Skin epidermis (tissue), 12 donors: Measurements from ENCODE around the gene GLIS1.
A peak's percentile ranks its signal among the peaks of the same experiment; 100 is the strongest.

Experiments
- H3K27ac ChIP-seq, 21 experiments: fragments of 200-600 bp; sonication (generic) in 11 of 21; one replicate each; pipeline ENCODE4 v1.5.0; 2020; ENCODE audit warnings: mild to moderate bottlenecking in 3 of 21, inconsistent platforms in 2 of 21, moderate library complexity in 2 of 21
- H3K4me3 ChIP-seq, 7 experiments: fragments of 200-600 bp; sonication (generic) in 2 of 7; one replicate each; pipeline ENCODE4 v1.5.0; 2020; ENCODE audit warnings: inconsistent platforms in 2 of 7, mild to moderate bottlenecking in 2 of 7, moderate library complexity in 1 of 7

Gene GLIS1

DNA sequence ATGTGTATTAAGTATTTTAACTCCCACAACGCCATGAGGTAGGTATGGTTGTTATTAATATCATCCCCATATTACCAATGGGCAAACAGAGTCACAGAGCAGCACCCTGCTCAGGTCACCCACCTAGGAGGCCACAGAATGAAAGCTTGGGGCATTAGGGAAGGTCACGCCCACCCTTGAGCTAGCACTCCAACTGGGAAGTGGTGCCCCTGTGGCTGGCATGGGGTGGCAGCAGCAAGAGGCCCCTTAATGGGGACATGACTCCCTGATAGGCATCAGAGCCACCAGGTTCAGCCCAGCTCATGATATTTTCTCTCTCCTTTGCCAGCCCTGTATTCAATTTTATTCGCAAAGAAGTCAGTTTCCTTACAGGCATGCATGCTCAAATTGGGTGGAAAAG lies 189.2 kb downstream of the GLIS1 start:
- Histone ChIP-seq H3K4me3 (no peak overlapping the region), H3K27ac (peak overlapping the region in 1 of 21 experiments; percentile 10)

DNA sequence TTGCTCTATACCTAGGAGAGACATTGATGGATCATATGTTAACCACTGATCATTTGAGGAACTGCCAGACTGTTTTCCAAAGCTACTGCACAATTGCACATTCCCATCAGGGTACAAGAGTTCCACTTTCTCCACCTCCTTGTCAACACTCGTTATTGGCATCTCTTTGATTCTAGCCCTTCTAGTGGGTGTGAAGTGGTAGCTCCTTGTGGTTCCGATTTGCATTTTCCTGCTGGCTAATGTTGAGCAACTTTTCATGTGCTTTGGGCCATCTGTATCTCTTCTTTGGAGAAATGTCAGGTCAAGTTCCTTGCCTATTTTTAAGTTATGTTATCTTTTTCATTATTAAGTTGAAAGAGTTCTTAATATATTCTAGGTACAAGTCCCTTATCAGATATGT lies 189.7 kb downstream of the GLIS1 start:
- H3K27ac ChIP-seq = no peak overlapping the region

DNA sequence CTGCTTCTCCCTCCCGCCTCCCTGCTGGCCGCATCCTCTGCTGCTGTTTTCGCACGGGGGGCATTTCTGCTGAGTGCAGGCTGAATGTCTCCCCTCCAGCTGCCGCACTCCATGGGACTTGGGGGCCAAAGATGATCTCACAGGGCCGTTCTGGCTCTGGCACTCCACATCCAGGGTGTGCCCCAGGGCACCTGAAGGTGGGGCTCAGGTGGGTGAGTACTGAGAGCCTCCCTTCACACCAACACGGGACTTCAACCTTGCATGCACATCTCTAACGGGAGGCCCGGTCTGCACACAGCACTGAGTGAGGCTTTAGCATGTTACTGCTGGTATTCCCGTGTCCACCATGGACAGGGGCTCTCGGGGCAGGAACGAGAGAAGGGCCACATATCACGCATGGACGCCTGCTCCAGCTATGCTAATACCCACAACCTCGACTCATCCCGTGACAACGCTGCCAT lies 190.9 kb downstream of the GLIS1 start:
- Histone ChIP-seq H3K27ac (no peak overlapping the region), H3K4me3 (no peak overlapping the region)

More for the DNA sequence above, 189.7 kb downstream of the GLIS1 start:
- H3K4me3 ChIP-seq = no peak overlapping the region

DNA sequence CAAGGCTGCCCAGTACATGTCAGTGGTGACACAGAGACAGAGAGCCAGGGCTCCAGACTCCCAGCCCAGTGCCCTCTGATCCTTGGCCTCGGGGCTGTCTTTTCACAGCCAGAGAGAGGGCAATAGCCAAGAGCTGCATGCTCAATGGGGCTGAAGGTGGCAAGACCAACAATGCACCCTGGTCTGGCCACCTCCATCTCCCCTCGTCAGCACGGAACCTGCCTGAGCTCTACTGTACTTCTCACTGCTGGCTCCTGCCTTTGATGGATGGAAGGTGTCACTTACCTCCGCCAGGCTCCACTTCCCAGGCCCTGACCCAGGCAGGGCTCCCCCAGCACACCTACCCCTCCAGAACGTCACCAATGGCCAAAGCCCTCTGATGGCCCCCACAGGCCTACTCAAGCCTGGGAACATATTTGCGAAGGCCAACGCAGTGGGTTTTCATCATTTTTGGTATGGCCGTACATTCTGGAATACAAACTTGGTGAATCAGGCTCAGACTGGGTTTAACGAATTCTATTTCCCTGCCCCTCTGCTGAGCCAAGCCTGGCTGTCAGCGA lies 191.7 kb downstream of the GLIS1 start:
- no peak overlapping the region for H3K4me3 ChIP-seq

DNA sequence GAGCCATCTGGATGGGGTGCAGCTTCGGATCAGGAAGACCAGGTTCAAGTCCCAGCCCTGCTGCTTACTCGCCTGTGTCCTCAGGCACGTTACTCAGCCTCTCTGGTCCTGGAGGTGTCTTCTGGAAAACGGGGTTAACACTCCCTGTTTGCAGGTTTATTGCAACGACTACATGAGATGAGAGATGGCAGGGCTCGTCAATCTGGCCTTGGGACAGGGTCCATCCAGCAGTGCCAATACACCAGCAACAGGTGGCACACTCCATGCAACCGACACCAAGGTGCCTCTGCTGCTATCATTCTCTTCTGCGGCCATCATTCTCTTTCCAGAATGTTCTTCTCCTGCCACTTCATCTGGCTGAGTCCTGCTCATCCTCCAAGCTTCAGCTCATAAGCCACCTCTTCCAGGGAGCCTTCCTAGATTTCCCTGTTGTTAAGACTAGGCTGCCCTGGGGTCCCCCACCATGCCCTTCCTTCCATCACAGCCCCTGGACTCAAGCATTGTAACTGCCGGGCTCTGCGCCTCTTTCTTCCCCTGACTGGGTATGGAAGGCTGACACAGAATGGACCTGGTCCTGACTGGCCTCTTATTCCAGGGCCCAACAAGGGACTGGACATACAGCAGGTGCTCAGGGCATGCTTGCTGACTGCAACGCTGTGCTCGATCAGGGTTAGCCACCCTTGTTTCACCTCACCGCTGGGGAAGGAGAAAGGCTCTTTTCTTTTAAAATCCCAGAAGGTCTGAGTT lies 192.4 kb downstream of the GLIS1 start:
- no peak overlapping the region for H3K27ac ChIP-seq
- no peak overlapping the region for H3K4me3 ChIP-seq

More for the DNA sequence above, 191.7 kb downstream of the GLIS1 start:
- H3K27ac ChIP-seq = no peak overlapping the region

DNA sequence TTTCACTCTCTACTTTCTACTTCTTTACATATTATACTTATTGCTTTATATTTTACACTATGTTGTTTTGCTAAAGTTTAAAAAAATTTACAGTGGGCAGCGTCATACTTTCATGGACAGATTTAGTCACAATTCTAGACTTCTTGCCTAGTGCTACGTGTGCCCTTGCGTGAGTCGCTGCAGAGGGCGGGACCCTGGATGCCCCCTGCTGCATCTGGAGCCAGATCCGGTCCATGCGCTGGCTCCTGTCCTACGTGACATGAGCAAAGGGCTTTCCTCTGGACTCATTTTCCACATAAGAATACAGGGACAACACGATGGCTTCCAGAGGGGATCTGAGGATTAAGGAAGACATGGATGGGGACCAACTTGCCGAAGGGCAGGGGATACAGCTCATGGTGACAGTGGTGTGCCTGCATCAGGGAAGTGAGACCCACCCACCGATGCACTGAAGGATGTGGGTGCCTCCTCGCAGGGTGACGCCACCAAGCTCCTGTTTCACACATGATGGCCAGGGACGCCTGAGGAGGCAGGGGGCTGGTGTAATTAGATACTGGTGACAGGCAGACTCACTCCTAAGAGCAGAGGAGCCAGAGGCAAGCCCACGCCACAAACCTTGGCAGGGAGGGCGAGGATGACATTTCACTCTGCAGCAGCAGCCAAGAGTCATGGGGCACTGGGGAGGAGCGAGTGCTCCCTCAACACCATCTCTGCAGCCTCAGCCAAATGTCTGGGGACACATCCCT lies 193.1 kb downstream of the GLIS1 start:
- Histone ChIP-seq H3K27ac (no peak overlapping the region), H3K4me3 (no peak overlapping the region)

DNA sequence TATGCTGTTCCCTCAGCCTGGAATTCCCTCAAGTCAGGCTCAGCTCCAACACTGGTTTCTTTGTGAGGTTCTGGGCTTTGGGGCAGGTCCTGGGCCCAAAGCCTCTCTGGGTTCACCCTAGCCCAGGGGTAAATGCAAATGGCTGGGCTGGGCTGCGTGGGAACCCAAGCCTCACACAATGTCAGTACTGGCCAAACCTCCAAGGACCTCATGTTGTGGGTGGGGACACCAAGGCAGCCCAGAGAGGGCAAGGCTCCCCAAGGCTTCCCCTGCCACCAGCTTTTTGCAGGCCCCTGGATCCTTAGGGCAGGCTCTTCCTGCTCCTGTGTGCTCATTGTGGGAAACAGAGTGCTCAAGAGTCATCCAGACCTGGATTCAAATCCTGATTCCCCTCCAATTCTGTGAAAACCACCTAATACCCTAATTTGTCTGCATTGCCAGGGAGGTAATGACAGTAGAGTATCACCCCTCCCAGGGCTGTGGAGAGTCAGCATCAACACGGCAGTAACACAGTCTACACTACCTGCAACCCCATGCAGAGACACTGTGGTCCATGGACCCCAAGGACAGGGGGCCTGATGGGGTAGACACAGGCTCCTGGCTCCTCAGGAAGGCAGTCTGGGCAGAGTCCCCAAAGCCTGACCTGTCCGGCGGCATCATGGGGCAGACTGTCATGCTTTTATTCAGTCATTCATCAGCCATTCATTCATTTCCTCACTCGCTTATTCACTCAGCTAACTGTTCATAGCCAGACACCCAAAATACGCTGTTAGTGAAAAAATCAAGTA lies 194.0 kb downstream of the GLIS1 start:
- no peak overlapping the region for H3K4me3 ChIP-seq
- peak overlapping the region in 2 of 21 experiments; percentile 55 to 56 for H3K27ac ChIP-seq

DNA sequence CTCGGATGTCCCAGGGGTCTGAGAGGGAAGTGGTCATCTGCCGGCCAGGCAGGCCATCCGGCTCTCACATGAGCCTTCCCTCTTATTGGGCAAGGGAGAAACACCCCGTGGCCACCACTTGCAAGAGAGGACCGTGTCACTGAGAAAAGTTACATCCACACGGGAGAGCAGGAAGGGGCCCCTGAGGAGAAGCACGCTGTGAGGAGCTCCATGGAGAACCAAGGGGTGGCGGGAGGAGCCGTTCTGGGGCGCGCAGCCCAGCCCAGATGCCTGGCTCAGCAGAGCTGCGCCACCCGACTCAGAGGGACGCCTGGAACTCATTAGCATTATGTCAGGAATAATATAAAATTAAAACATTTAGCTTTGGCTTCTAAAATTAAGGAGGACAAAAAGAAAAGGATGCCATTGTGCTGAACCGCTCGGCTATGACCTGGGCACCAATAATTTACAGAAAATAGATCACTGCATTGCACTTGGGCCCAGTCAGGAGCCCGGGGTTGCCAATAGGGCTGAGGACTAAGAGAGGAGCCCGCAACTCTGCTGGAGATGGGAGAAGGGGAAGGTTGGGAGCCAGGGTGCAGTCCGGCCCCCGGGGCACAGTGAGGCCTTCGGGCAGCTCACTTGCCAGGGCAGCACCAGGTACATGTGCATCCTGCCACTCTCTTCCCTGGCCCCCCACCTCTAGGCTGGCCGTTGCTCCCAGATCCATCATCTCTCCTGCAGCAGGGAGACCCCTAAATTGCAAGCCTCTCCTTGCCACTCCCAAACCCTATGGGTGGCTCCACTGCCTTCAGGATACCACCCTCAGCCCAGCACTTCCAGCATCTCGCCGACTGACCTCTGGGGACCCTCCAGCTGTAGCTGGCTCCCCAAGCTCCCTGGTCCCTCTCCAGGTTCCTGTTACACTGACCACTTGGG lies 194.9 kb downstream of the GLIS1 start:
- Histone ChIP-seq H3K4me3 (no peak overlapping the region), H3K27ac (peak overlapping the region in 8 of 21 experiments; percentile 10 to 67 (median 50))

DNA sequence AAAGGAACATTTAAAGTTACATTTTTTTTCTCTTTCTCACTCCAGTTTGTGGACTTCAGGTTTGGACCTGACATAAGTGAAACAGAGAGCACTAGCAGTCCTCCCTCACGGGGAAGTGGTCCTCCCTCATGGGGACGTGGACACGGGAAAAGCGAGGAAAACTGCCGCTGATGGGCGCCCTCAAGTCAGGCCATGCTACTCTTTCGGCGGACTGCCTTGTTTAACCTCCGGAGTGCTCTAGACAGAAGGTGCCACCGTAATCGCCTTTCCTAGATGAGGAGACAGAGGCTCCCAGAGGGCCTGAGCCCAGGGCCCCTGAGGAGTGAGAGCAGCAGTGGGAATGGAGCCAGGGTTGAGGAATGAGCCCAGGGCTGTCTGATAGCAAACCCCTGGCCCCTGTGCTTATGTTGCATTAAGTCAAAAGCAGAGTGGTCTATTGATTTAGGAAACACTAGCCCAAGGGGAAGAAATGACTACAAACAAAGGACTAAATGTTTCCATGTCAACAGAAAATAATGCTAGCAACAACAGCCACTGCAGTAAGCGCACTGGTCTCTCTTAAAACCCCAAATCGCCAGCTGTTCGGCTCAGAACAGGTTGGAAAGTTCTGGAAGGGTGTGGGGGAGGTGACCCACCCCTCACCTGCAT lies 195.7 kb downstream of the GLIS1 start:
- Histone ChIP-seq H3K4me3 (no peak overlapping the region), H3K27ac (peak overlapping the region in 8 of 21 experiments; percentile 16 to 67 (median 39))

DNA sequence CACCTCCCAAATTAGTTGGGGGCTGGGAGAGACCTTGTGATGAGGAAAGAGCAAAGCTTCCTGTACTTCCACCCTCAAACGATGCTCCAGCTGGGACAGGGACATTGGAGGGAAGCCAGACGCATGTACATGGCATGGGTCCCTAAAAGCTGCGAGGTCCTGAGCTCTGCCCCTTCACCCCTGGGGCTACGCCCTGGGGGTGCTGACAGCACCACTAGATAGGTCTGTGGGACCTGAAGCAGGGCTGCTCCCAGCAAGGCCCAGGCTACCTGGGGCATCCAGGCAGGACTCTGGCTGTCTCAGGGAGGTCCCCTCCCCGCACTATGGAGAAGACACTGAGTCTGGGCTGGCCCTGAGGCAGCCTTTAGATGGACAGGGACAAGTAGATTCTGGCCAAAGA lies 196.4 kb downstream of the GLIS1 start:
- Histone ChIP-seq H3K4me3 (no peak overlapping the region), H3K27ac (peak overlapping the region in 8 of 21 experiments; percentile 13 to 76 (median 43))

DNA sequence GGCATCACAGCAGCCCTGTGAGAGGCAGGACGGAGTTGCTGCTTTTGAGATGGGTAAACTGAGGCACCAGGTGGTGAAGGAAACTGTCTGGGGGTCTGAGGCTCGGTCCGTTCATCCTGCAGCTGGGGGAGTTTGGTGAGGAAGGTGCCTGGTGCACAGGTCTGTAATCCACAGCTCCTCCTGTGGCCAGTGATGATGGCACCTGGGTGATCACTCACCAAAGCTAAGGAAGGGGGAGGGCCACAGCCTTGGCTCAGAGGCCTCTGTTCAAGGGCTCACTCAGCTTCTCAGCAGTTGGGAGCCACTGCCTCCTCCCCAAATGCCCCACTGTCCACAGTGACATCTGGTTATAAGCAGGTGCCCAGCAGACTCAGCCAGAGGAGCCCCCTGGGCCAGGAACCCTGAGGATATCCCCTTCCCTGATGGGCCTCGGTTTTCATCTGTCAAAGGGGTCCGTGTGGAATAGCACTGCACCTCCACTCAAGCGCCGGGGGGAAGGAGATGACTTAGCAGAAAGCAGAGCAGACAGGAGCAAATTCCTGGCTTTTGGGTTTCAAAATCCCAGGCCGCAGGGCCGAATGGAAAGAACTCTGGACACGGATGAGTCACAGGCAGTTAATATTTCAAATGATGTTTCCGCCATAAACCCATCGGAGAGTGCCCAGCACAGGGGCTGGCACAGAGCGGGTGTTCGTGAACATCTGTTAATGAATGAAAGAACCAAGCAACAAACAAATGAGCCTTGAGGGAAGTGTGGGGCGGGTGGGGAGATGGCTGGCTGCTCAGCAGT lies 197.0 kb downstream of the GLIS1 start:
- Histone ChIP-seq H3K4me3 (no peak overlapping the region), H3K27ac (peak overlapping the region in 12 of 21 experiments; percentile 13 to 76 (median 54))

DNA sequence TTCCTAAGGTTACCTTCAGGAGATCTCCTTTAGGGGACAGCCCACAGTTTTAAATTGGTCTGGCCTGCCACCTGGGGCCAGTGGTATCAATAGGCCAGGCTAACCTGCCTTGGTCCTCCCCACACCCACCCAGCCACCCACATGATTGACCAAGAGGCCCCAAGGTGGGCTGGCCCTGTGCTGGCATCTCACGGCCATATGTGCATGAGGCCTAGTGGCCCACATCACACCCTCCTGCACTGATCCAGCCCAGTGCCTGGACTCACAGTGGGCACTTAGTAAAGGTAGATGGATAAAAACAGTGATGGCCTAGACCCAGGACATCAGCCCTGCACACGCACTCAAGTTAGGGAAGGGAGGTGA lies 197.7 kb downstream of the GLIS1 start:
- peak overlapping the region in 3 of 21 experiments; percentile 52 to 57 (median 55) for H3K27ac ChIP-seq

DNA sequence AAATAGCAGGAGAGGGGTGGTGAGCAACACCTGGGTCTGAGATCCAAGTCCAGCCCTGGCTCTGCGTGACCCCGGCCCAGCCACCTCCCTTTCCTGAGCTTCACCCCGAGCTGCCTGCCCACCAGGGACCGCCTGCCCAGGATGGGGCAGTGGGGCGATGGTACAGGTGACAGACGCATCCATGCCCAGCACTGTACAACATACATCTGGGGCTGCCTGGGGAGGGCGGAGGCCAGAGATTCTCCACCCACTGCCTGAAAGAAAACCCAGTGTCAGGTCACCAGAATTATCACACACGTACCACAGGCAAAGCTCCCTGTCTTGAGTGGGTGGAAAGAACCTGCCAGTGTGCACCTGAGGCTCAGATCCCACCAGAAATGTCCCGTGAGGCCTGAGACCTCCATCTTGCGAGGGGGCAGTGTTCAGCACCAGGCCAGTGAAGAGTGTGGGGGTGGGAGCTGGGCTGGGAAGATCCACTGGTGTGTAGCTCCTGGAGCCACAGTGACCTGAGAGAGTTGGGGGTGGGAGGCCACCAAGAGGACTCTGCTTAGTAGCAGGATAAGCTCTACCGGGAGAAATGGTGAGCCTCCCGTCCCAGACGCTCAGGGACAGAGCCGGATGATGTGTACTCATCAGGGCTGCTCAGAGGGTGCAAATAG lies 198.2 kb downstream of the GLIS1 start:
- Histone ChIP-seq H3K27ac (peak overlapping the region in 1 of 21 experiments; percentile 57), H3K4me3 (no peak overlapping the region)

More for the DNA sequence above, 197.7 kb downstream of the GLIS1 start:
- no peak overlapping the region for H3K4me3 ChIP-seq

DNA sequence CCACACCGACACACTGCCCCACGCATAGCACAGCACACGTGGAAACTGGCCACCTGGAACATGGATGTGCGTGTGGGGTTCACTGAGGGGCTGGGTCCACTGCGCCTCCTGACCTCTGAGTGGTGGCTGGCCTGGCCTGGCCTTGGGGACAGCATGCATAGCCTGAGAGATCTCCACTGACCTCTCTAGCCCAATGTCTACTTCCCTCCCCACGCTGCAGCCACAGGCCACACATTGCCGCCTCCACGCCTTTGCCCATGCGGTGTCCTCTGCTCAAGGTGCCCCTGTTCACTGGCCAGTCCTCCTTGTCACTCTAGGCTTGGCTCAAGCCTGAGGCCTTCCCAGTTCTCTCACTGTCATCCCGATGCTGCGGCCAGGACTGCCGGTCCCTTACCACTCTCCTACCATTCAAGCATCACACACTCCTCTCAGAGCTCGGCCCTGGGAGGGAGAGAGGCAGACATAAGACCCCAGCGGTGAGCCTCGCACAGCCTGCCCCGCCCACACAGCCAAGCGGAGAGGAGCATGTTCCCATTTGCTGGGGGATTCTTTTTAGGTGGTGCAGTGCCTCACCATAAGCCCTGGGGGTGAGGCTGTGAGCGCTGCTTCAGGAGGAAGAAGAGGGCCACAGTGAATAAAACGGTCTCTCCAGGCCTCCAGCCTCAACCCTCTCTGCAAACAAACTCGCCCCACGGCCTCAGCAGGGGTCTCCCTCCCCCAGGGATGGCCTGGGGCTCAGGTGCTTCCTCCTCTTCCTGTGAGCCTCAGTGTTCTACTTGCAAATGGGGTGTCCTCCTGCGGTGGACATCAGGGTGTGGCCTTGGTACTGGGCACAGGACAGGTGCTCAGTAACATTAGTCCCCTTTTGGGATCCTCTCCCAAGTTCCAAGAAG lies 199.0 kb downstream of the GLIS1 start:
- no peak overlapping the region for H3K27ac ChIP-seq

DNA sequence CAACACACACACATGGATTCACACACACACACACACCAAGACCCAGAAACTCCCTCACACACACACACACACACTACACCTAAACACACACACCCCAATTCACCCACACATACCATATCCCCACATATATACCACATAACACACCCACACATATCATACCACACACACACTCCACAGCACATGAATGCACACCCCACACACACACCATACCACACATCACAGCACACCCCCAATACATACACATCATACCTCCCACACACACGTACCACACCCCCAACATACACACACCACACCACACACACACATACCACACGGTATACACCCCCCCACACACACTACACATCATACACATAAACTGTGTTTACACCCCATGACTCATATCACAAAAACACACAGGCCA lies 199.7 kb downstream of the GLIS1 start:
- no peak overlapping the region for H3K27ac ChIP-seq
- H3K4me3 ChIP-seq = no peak overlapping the region

More for the DNA sequence above, 199.0 kb downstream of the GLIS1 start:
- no peak overlapping the region for H3K4me3 ChIP-seq

DNA sequence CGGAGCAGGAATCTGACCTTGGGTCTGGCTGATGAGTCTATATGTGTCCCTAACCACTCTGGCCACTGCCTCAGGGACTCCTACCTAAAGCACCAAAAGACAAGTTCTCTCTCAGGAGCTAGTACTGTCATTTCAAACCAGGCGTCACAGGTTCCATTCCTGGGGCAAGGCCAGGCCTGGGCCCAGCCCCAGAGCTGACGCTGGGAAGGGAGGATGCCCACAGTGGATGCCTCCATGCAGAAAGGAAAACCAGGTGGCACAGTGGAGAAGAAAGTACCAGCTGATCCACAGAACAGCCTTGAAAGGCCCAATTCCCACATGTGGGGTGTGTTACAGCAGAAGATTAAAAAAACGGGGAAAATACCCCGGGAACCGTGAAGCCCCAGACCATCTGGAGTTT lies 202.4 kb downstream of the GLIS1 start:
- H3K27ac ChIP-seq = no peak overlapping the region
- no peak overlapping the region for H3K4me3 ChIP-seq
